ENCODE results near the gene ACTR2.
A peak's percentile ranks its signal among the peaks of the same experiment; 100 is the strongest.

Gene ACTR2

DNA sequence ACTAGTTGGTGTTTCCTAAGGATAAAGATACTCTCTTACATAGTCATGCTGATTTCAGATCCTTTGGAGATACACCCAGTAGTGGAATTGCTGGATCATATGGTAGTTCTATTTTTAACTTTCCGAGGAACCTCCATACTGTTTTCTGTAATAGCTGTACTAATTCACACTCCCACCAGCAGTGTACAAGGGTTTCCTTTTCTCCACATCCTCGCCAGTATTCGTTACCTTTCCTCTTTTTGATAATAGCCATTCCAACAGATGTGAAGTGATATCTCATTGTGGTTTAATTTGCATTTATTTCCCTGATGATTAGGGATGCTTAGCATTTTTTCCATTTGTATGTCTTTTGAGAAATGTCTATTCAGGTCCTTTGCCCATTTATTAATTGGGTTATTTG is 34.0 kb downstream of the ACTR2 start:
- H3K23ac ChIP-seq (ENCODE audit: low read length), result no peak overlapping the region
- no peaks in the 10 kb centered on the region for H3K27me3 ChIP-seq (ENCODE audit: insufficient read depth, low read length)
- no peak overlapping the region for H3K4me3 ChIP-seq (ENCODE audit: low read depth, low read length)
- H3K36me3 ChIP-seq (ENCODE audit: control insufficient read depth in 1 of 2, insufficient read depth in 2 of 2, low read length in 2 of 2), result peaks cover 14 to 23% of the 10 kb centered on the region in 2 experiments
- no peak overlapping the region for H2AK5ac ChIP-seq (ENCODE audit: low read length)
- no peak overlapping the region for H3K4me2 ChIP-seq (ENCODE audit: low read length)
- H4K91ac ChIP-seq (ENCODE audit: low read depth, low read length), result no peak overlapping the region
- no CpG with 5 or more reads among the region's 3 CpGs for WGBS (ENCODE audit: extremely low coverage, insufficient coverage, insufficient read length)
- no peak overlapping the region for H4K8ac ChIP-seq (ENCODE audit: low read depth, low read length)
- DNase-seq, result peak in 1 of 2 donors; percentile 31
- H3K18ac ChIP-seq (ENCODE audit: low read length), result no peak overlapping the region
- no peaks in the 10 kb centered on the region for H3K4me1 ChIP-seq (ENCODE audit: control insufficient read depth in 1 of 2, insufficient read depth in 2 of 2, low read length in 2 of 2)
- H3K9ac ChIP-seq (ENCODE audit: low read length), result no peak overlapping the region
- H3K27ac ChIP-seq (ENCODE audit: low read depth, low read length), result no peak overlapping the region
- H2AFZ ChIP-seq (ENCODE audit: insufficient read depth, low read length, poor library complexity), result no peak overlapping the region
- H3K79me1 ChIP-seq (ENCODE audit: low read length), result no peaks in the 10 kb centered on the region
- H3K4ac ChIP-seq (ENCODE audit: low read depth, low read length), result no peak overlapping the region
- no peak overlapping the region for H2BK120ac ChIP-seq (ENCODE audit: insufficient read depth, low read length, poor library complexity)
- H3K14ac ChIP-seq (ENCODE audit: low read length), result no peak overlapping the region
- H4K12ac ChIP-seq (ENCODE audit: low read depth, low read length), result no peak overlapping the region
- H2BK12ac ChIP-seq (ENCODE audit: low read length), result no peak overlapping the region
- H2BK5ac ChIP-seq (ENCODE audit: low read depth, low read length, poor library complexity), result no peak overlapping the region
- H3K9me3 ChIP-seq (ENCODE audit: insufficient read depth, low read depth, low read length), result no peaks in the 10 kb centered on the region
- H3K79me2 ChIP-seq (ENCODE audit: control insufficient read depth, insufficient read depth, low read length, poor library complexity), result no peaks in the 10 kb centered on the region

DNA sequence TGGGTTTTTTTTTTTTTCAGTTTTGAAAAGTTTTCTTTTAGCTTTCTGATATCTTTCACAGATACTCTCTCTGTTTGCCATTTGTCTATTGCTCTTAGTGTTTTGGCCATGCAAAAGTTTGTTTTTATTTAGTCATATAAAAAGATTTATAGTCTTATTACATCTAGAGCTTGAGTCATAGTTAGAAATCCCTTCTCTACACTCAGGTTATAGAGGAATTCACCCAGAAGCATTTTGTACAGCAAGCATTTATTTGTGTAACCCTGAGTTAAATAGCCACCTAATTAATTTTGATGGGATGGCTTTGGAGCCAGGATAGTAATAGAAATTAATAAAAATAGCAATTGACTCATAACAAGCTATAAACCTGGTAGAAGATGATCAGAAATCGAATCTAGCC is 35.6 kb downstream of the ACTR2 start:
- Histone ChIP-seq H3K9ac (ENCODE audit: low read length) (no peak overlapping the region), H3K9me3 (ENCODE audit: insufficient read depth, low read depth, low read length) (no peaks in the 10 kb centered on the region), H3K79me1 (ENCODE audit: low read length) (no peaks in the 10 kb centered on the region), H3K36me3 (ENCODE audit: control insufficient read depth in 1 of 2, insufficient read depth in 2 of 2, low read length in 2 of 2) (peaks cover 14 to 27% of the 10 kb centered on the region in 2 experiments), H4K91ac (ENCODE audit: low read depth, low read length) (no peak overlapping the region), H2AFZ (ENCODE audit: insufficient read depth, low read length, poor library complexity) (no peak overlapping the region), H3K79me2 (ENCODE audit: control insufficient read depth, insufficient read depth, low read length, poor library complexity) (no peaks in the 10 kb centered on the region), H3K4me3 (ENCODE audit: low read depth, low read length) (no peak overlapping the region), H2BK5ac (ENCODE audit: low read depth, low read length, poor library complexity) (no peak overlapping the region), H4K12ac (ENCODE audit: low read depth, low read length) (no peak overlapping the region), H3K27ac (ENCODE audit: low read depth, low read length) (no peak overlapping the region), H3K14ac (ENCODE audit: low read length) (no peak overlapping the region), H3K4me1 (ENCODE audit: control insufficient read depth in 1 of 2, insufficient read depth in 2 of 2, low read length in 2 of 2) (no peaks in the 10 kb centered on the region), H3K23ac (ENCODE audit: low read length) (no peak overlapping the region), H3K4ac (ENCODE audit: low read depth, low read length) (no peak overlapping the region), H4K8ac (ENCODE audit: low read depth, low read length) (no peak overlapping the region), H3K4me2 (ENCODE audit: low read length) (no peak overlapping the region), H3K27me3 (ENCODE audit: insufficient read depth, low read length) (no peaks in the 10 kb centered on the region), H2BK120ac (ENCODE audit: insufficient read depth, low read length, poor library complexity) (no peak overlapping the region), H3K18ac (ENCODE audit: low read length) (no peak overlapping the region), H2BK12ac (ENCODE audit: low read length) (no peak overlapping the region), H2AK5ac (ENCODE audit: low read length) (no peak overlapping the region)
- WGBS (ENCODE audit: extremely low coverage, insufficient coverage, insufficient read length), result no CpG with 5 or more reads among the region's 1 CpG
- no peak for DNase-seq

DNA sequence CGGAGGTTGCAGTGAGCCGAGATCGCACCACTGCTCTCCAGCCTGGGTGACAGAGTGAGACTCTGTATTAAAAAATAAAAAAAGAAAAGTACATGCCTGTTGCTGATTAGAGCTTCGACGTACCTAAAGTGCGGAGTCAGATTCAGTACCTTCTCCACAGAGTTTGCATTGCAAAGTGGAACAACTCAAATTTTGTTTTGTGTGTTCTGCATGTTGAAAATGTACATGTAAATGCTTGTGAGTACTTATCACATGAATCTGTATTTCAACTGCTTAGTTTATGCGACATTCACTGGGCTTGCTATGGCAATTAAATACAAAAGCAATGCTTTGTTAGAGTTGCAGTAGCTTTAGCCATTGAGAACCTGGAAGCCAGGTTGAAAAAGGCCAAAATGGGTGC is 36.4 kb downstream of the ACTR2 start:
- Histone ChIP-seq H3K9me3 (ENCODE audit: insufficient read depth, low read depth, low read length) (no peaks in the 10 kb centered on the region), H3K18ac (ENCODE audit: low read length) (no peak overlapping the region), H3K79me2 (ENCODE audit: control insufficient read depth, insufficient read depth, low read length, poor library complexity) (no peaks in the 10 kb centered on the region), H3K23ac (ENCODE audit: low read length) (no peak overlapping the region), H3K4ac (ENCODE audit: low read depth, low read length) (no peak overlapping the region), H2BK120ac (ENCODE audit: insufficient read depth, low read length, poor library complexity) (no peak overlapping the region), H3K36me3 (ENCODE audit: control insufficient read depth in 1 of 2, insufficient read depth in 2 of 2, low read length in 2 of 2) (peaks cover 11 to 28% of the 10 kb centered on the region in 2 experiments), H4K8ac (ENCODE audit: low read depth, low read length) (no peak overlapping the region), H2AK5ac (ENCODE audit: low read length) (no peak overlapping the region), H4K91ac (ENCODE audit: low read depth, low read length) (no peak overlapping the region), H3K27ac (ENCODE audit: low read depth, low read length) (no peak overlapping the region), H2BK5ac (ENCODE audit: low read depth, low read length, poor library complexity) (no peak overlapping the region), H3K4me2 (ENCODE audit: low read length) (no peak overlapping the region), H4K12ac (ENCODE audit: low read depth, low read length) (no peak overlapping the region), H3K4me3 (ENCODE audit: low read depth, low read length) (no peak overlapping the region), H3K4me1 (ENCODE audit: control insufficient read depth in 1 of 2, insufficient read depth in 2 of 2, low read length in 2 of 2) (no peaks in the 10 kb centered on the region), H2AFZ (ENCODE audit: insufficient read depth, low read length, poor library complexity) (no peak overlapping the region), H3K9ac (ENCODE audit: low read length) (no peak overlapping the region), H2BK12ac (ENCODE audit: low read length) (no peak overlapping the region), H3K79me1 (ENCODE audit: low read length) (no peaks in the 10 kb centered on the region), H3K27me3 (ENCODE audit: insufficient read depth, low read length) (no peaks in the 10 kb centered on the region), H3K14ac (ENCODE audit: low read length) (no peak overlapping the region)
- WGBS (ENCODE audit: extremely low coverage, insufficient coverage, insufficient read length), result no CpG with 5 or more reads among the region's 7 CpGs
- no peak for DNase-seq

DNA sequence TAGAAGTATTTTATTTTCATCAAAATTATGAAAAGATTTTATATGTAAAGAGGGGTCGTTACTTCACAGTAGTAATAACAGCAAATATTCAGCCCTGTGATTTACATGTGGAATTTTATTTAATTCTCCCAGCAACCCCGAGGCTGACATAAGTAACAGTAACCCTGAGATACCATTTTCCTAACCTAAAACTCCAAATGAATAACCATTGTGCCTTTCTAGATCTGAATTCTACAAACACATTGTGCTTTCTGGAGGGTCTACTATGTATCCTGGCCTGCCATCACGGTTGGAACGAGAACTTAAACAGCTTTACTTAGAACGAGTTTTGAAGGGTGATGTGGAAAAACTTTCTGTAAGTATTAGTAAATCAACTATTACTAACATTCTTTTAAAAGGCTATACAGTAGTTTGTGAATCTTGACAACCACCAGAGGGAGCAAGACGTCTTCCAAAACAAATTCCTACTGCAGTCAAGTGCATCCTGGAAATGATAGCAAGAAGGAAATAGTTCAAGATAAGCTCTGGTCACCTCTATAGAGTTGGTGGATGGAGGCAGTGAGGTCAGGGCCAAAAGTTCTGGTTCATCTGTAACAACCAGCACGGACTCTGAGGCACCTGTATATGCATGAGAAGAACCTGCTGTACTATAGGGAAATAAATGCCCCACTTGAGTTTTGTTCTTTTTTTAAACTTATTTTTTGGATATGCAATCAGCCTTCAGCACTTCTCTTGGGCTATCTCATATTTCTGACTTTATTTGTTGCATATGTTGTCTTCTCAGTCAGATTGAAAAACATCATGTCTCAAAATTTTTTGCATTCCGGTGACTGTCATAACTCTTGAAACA is 37.4 kb downstream of the ACTR2 start:
- Histone ChIP-seq H3K9me3 (ENCODE audit: insufficient read depth, low read depth, low read length) (no peaks in the 10 kb centered on the region), H2AK5ac (ENCODE audit: low read length) (no peak overlapping the region), H3K79me2 (ENCODE audit: control insufficient read depth, insufficient read depth, low read length, poor library complexity) (no peaks in the 10 kb centered on the region), H3K4me2 (ENCODE audit: low read length) (no peak overlapping the region), H3K9ac (ENCODE audit: low read length) (no peak overlapping the region), H3K36me3 (ENCODE audit: control insufficient read depth in 1 of 2, insufficient read depth in 2 of 2, low read length in 2 of 2) (peaks cover 9 to 26% of the 10 kb centered on the region in 2 experiments), H4K8ac (ENCODE audit: low read depth, low read length) (no peak overlapping the region), H3K4me1 (ENCODE audit: control insufficient read depth in 1 of 2, insufficient read depth in 2 of 2, low read length in 2 of 2) (no peaks in the 10 kb centered on the region), H2AFZ (ENCODE audit: insufficient read depth, low read length, poor library complexity) (no peak overlapping the region), H2BK120ac (ENCODE audit: insufficient read depth, low read length, poor library complexity) (no peak overlapping the region), H3K27ac (ENCODE audit: low read depth, low read length) (no peak overlapping the region), H3K4ac (ENCODE audit: low read depth, low read length) (no peak overlapping the region), H3K79me1 (ENCODE audit: low read length) (no peaks in the 10 kb centered on the region), H3K4me3 (ENCODE audit: low read depth, low read length) (no peak overlapping the region), H4K12ac (ENCODE audit: low read depth, low read length) (no peak overlapping the region), H2BK5ac (ENCODE audit: low read depth, low read length, poor library complexity) (no peak overlapping the region), H3K18ac (ENCODE audit: low read length) (no peak overlapping the region), H4K91ac (ENCODE audit: low read depth, low read length) (no peak overlapping the region), H3K23ac (ENCODE audit: low read length) (no peak overlapping the region), H3K27me3 (ENCODE audit: insufficient read depth, low read length) (no peaks in the 10 kb centered on the region), H2BK12ac (ENCODE audit: low read length) (no peak overlapping the region), H3K14ac (ENCODE audit: low read length) (no peak overlapping the region)
- peak; percentile 58 to 82 for DNase-seq
- WGBS (ENCODE audit: extremely low coverage, insufficient coverage, insufficient read length), result no CpG with 5 or more reads among the region's 8 CpGs
